Right forelimb (tissue), 1 donor: ENCODE data around the gene IL17D.
A peak's percentile ranks its signal among the peaks of the same experiment; 100 is the strongest.

Experiments used
- DNase-seq: peaks from one replicate; pipeline ENCODE4 v3.0.0-alpha.2; 2018

The IL17D gene

GRCh38 chr13:20696073-20696472 is 7.4 kb upstream of the IL17D start:
- DNase-seq = no peak

GRCh38 chr13:20699715-20700114 is 3.8 kb upstream of the IL17D start:
- DNase-seq = no peak

- DNase-seq = no peak
Observed at GRCh38 chr13:20700288-20700687, 3.2 kb upstream of the IL17D start.

- DNase-seq = no peak
Observed at GRCh38 chr13:20701461-20701860, 2.0 kb upstream of the IL17D start.

GRCh38 chr13:20702530-20702914 is 977 bp upstream of the IL17D start:
- no peak for DNase-seq

- peak; percentile 88 for DNase-seq
Observed at GRCh38 chr13:20703780-20704458, 420 bp downstream of the IL17D start.

- no peak for DNase-seq
Observed at GRCh38 chr13:20704459-20705069, 1.1 kb downstream of the IL17D start.

GRCh38 chr13:20706661-20707060 is 3.2 kb downstream of the IL17D start:
- DNase-seq = no peak

- no peak for DNase-seq
Observed at GRCh38 chr13:20708216-20708615, 4.7 kb downstream of the IL17D start.

- DNase-seq = no peak
Observed at GRCh38 chr13:20709369-20709768, 5.9 kb downstream of the IL17D start.

- no peak for DNase-seq
Observed at GRCh38 chr13:20709782-20710181, 6.3 kb downstream of the IL17D start.

- no peak for DNase-seq
Observed at GRCh38 chr13:20711301-20712044, 8.0 kb downstream of the IL17D start.

GRCh38 chr13:20713014-20713376 is 9.5 kb downstream of the IL17D start:
- no peak for DNase-seq

- DNase-seq = no peak
Observed at GRCh38 chr13:20713751-20714150, 10.3 kb downstream of the IL17D start.

- no peak for DNase-seq
Observed at GRCh38 chr13:20714161-20714560, 10.7 kb downstream of the IL17D start.

- DNase-seq = peak; percentile 94
Observed at GRCh38 chr13:20714563-20715329, 11.2 kb downstream of the IL17D start.

GRCh38 chr13:20715330-20715712 is 11.8 kb downstream of the IL17D start:
- no peak for DNase-seq

GRCh38 chr13:20716951-20717350 is 13.5 kb downstream of the IL17D start:
- DNase-seq = no peak

- no peak for DNase-seq
Observed at GRCh38 chr13:20717581-20718542, 14.4 kb downstream of the IL17D start.

- no peak for DNase-seq
Observed at GRCh38 chr13:20718958-20719566, 15.6 kb downstream of the IL17D start.

- DNase-seq = no peak
Observed at GRCh38 chr13:20719783-20720182, 16.3 kb downstream of the IL17D start.

GRCh38 chr13:20720499-20720898 is 17.0 kb downstream of the IL17D start:
- no peak for DNase-seq
